ENCODE data around the gene HOXD10.

Gene HOXD10

GRCh38 chr2:176156301-176156806 lies 39.8 kb downstream of the HOXD10 start:
- H3K4ac ChIP-seq (ENCODE audit: low read depth in 1 of 2, low read length in 2 of 2): no peak overlapping the region
- H3K27me3 ChIP-seq (ENCODE audit: control insufficient read depth in 1 of 2, insufficient read depth in 1 of 2, low read length in 2 of 2): peaks cover 0 to 78% of the 10 kb centered on the region in 2 experiments
- H2AK5ac ChIP-seq (ENCODE audit: low read length, severe bottlenecking): no peak overlapping the region
- no peak overlapping the region for H2BK12ac ChIP-seq (ENCODE audit: low read length in 2 of 2)
- H2AFZ ChIP-seq (ENCODE audit: low read depth, low read length): no peak overlapping the region
- H3K4me2 ChIP-seq (ENCODE audit: low read length, poor library complexity, severe bottlenecking): no peak overlapping the region
- H3K9me3 ChIP-seq (ENCODE audit: control insufficient read depth, low read length): no peaks in the 10 kb centered on the region
- no peak overlapping the region for H3K18ac ChIP-seq (ENCODE audit: low read depth in 1 of 2, low read length in 2 of 2)
- H4K8ac ChIP-seq (ENCODE audit: low read length): no peak overlapping the region
- H3K14ac ChIP-seq (ENCODE audit: low read length in 2 of 2): no peak overlapping the region
- no peak overlapping the region for H3K23ac ChIP-seq (ENCODE audit: low read length in 2 of 2)
- 17% methylated on average over 7 of the region's 8 CpGs for WGBS
- no peak for DNase-seq
- no peak overlapping the region for H2BK120ac ChIP-seq (ENCODE audit: low read depth, low read length)
- peak overlapping the region in 1 of 2 experiments; percentile 74 for H3K4me3 ChIP-seq (ENCODE audit: insufficient read depth in 1 of 2, low read depth in 1 of 2, low read length in 2 of 2)
- no peak overlapping the region for H2BK5ac ChIP-seq (ENCODE audit: low read depth, low read length, poor library complexity, severe bottlenecking)
- H3K27ac ChIP-seq (ENCODE audit: low read length, poor library complexity, severe bottlenecking): no peak overlapping the region
- H3K4me1 ChIP-seq (ENCODE audit: control insufficient read depth, insufficient read depth, low read depth, low read length): peaks cover 27% of the 10 kb centered on the region
- peaks cover 5% of the 10 kb centered on the region for H3K79me1 ChIP-seq (replicated peaks; ENCODE audit: low read length, poor library complexity, severe bottlenecking)
- no peak overlapping the region for H4K91ac ChIP-seq (ENCODE audit: low read length)
- H2BK15ac ChIP-seq (ENCODE audit: low read depth, poor library complexity, severe bottlenecking): no peak overlapping the region
- no peak overlapping the region for H3K9ac ChIP-seq (ENCODE audit: low read length)
- H3K36me3 ChIP-seq (ENCODE audit: control insufficient read depth in 1 of 2, insufficient read depth in 2 of 2, low read depth in 1 of 2, low read length in 2 of 2): peaks cover 3 to 13% of the 10 kb centered on the region in 2 experiments

DNA sequence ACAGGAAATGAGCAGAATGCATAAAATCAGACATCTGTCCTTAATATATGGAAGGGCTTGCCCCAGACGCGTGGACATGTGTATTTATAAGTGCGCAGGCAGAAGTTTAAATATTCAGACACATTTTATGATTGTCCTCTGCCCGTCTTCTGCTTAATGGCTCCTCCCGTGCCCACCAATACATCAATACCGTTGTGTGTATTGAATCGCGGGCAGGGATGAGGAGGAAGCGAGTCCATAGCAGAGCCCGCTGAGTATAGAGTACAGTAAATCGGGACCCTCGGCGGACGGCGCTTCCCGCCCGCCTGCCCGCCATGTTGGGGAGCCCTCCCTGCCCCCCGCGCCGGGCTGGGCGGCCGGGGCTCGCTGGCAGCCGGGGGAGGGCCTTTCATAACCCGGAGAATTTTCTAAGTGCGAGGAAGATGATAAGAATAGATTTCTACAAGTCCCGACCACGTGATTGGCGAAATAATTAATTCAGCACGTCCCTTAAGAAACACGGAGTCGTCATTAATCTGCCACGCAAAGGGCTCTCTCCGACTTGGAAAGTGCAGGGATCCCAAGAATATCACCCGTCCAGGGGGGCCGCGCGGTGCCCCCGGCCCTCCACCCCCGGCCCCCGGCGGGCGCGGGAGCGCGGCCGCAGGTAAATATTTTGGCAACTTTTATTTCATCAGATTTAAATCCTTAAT lies 40.4 kb downstream of the HOXD10 start, which contains the start of gene HOXD3:
TSS of gene HOXD3 (plus strand) at position 501 of the 692 bp plus-strand sequence. CDS start 11,808 bp downstream, outside the sequence.
- Histone ChIP-seq H3K79me1 (replicated peaks; ENCODE audit: low read length, poor library complexity, severe bottlenecking) (peaks cover 5% of the 10 kb centered on the region), H3K36me3 (ENCODE audit: control insufficient read depth in 1 of 2, insufficient read depth in 2 of 2, low read depth in 1 of 2, low read length in 2 of 2) (peaks cover 3 to 13% of the 10 kb centered on the region in 2 experiments), H3K27ac (ENCODE audit: low read length, poor library complexity, severe bottlenecking) (no peak within 1 kb of the TSS), H2AFZ (ENCODE audit: low read depth, low read length) (no peak within 1 kb of the TSS), H3K4me3 (ENCODE audit: insufficient read depth in 1 of 2, low read depth in 1 of 2, low read length in 2 of 2) (peak within 1 kb of the TSS; percentile 38 to 74), H3K9me3 (ENCODE audit: control insufficient read depth, low read length) (no peaks in the 10 kb centered on the region), H3K4ac (ENCODE audit: low read depth in 1 of 2, low read length in 2 of 2) (no peak within 1 kb of the TSS), H2AK5ac (ENCODE audit: low read length, severe bottlenecking) (no peak within 1 kb of the TSS), H4K8ac (ENCODE audit: low read length) (no peak within 1 kb of the TSS), H3K9ac (ENCODE audit: low read length) (peak within 1 kb of the TSS; percentile 75), H2BK120ac (ENCODE audit: low read depth, low read length) (no peak within 1 kb of the TSS), H3K4me1 (ENCODE audit: control insufficient read depth, insufficient read depth, low read depth, low read length) (peaks cover 24% of the 10 kb centered on the region), H3K27me3 (ENCODE audit: control insufficient read depth in 1 of 2, insufficient read depth in 1 of 2, low read length in 2 of 2) (peaks cover 0 to 83% of the 10 kb centered on the region in 2 experiments), H2BK12ac (ENCODE audit: low read length in 2 of 2) (no peak within 1 kb of the TSS), H2BK5ac (ENCODE audit: low read depth, low read length, poor library complexity, severe bottlenecking) (no peak within 1 kb of the TSS), H3K4me2 (ENCODE audit: low read length, poor library complexity, severe bottlenecking) (peak within 1 kb of the TSS; percentile 83), H3K14ac (ENCODE audit: low read length in 2 of 2) (no peak within 1 kb of the TSS), H3K23ac (ENCODE audit: low read length in 2 of 2) (no peak within 1 kb of the TSS), H4K91ac (ENCODE audit: low read length) (no peak within 1 kb of the TSS), H3K18ac (ENCODE audit: low read depth in 1 of 2, low read length in 2 of 2) (no peak within 1 kb of the TSS), H2BK15ac (ENCODE audit: low read depth, poor library complexity, severe bottlenecking) (no peak within 1 kb of the TSS)
- no peak for DNase-seq
- WGBS: 8% methylated on average over 37 of the region's 48 CpGs

DNA sequence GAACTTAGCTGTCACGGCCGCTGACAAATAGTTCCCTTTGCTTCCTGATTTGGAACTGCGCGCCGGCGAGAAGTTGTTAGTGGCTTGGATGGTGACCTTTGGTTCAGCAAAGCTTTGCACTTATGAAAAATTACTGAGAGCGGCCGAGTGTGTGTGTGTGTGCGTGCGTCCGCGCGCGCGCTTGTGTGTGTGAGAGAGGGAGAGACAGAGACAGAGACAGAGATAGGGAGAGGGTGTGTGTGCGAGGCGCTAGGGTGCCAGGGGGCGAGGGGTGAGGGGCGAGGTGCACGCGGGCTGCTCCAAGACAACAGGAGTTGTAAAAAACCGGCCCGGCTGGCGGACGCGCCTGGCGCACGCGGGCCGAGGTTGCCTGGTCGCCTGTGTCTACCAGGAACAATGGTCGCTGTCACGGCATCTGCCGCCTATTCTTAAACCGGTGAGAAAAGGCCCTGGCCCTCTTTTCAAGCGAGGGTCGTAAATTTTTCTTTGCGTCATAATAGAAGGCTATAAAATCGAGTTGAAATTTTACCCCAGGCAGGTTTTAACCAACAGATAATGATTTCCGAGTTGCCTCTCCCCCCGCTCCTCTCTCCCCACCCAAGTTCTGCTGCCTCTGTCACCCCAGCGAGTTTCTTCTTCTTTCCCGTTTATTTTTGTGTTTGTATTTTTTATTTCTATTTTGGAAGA lies 41.1 kb downstream of the HOXD10 start:
- H3K18ac ChIP-seq (ENCODE audit: low read depth in 1 of 2, low read length in 2 of 2): no peak overlapping the region
- peaks cover 5% of the 10 kb centered on the region for H3K79me1 ChIP-seq (replicated peaks; ENCODE audit: low read length, poor library complexity, severe bottlenecking)
- H3K27ac ChIP-seq (ENCODE audit: low read length, poor library complexity, severe bottlenecking): no peak overlapping the region
- H2BK12ac ChIP-seq (ENCODE audit: low read length in 2 of 2): no peak overlapping the region
- no peak overlapping the region for H4K91ac ChIP-seq (ENCODE audit: low read length)
- H3K14ac ChIP-seq (ENCODE audit: low read length in 2 of 2): no peak overlapping the region
- no peak overlapping the region for H4K8ac ChIP-seq (ENCODE audit: low read length)
- H2BK5ac ChIP-seq (ENCODE audit: low read depth, low read length, poor library complexity, severe bottlenecking): no peak overlapping the region
- H2AK5ac ChIP-seq (ENCODE audit: low read length, severe bottlenecking): no peak overlapping the region
- peaks cover 27% of the 10 kb centered on the region for H3K4me1 ChIP-seq (ENCODE audit: control insufficient read depth, insufficient read depth, low read depth, low read length)
- peaks cover 0 to 87% of the 10 kb centered on the region in 2 experiments for H3K27me3 ChIP-seq (ENCODE audit: control insufficient read depth in 1 of 2, insufficient read depth in 1 of 2, low read length in 2 of 2)
- H2BK15ac ChIP-seq (ENCODE audit: low read depth, poor library complexity, severe bottlenecking): no peak overlapping the region
- no peak overlapping the region for H3K23ac ChIP-seq (ENCODE audit: low read length in 2 of 2)
- no peak overlapping the region for H3K4ac ChIP-seq (ENCODE audit: low read depth in 1 of 2, low read length in 2 of 2)
- H2AFZ ChIP-seq (ENCODE audit: low read depth, low read length): no peak overlapping the region
- H3K4me2 ChIP-seq (ENCODE audit: low read length, poor library complexity, severe bottlenecking): peak overlapping the region; percentile 83
- peak overlapping the region in 1 of 2 experiments; percentile 74 for H3K4me3 ChIP-seq (ENCODE audit: insufficient read depth in 1 of 2, low read depth in 1 of 2, low read length in 2 of 2)
- H3K36me3 ChIP-seq (ENCODE audit: control insufficient read depth in 1 of 2, insufficient read depth in 2 of 2, low read depth in 1 of 2, low read length in 2 of 2): peaks cover 3 to 11% of the 10 kb centered on the region in 2 experiments
- no peak overlapping the region for H2BK120ac ChIP-seq (ENCODE audit: low read depth, low read length)
- no peak for DNase-seq
- H3K9ac ChIP-seq (ENCODE audit: low read length): peak overlapping the region; percentile 75
- WGBS: 1% methylated on average over 35 of the region's 43 CpGs
- H3K9me3 ChIP-seq (ENCODE audit: control insufficient read depth, low read length): no peaks in the 10 kb centered on the region

GRCh38 chr2:176158186-176158591 lies 41.6 kb downstream of the HOXD10 start:
- peak overlapping the region; percentile 30 for H3K4me2 ChIP-seq (ENCODE audit: low read length, poor library complexity, severe bottlenecking)
- no peak overlapping the region for H2BK5ac ChIP-seq (ENCODE audit: low read depth, low read length, poor library complexity, severe bottlenecking)
- no peak overlapping the region for H3K23ac ChIP-seq (ENCODE audit: low read length in 2 of 2)
- H3K36me3 ChIP-seq (ENCODE audit: control insufficient read depth in 1 of 2, insufficient read depth in 2 of 2, low read depth in 1 of 2, low read length in 2 of 2): peaks cover 0 to 7% of the 10 kb centered on the region in 2 experiments
- no peak overlapping the region for H2BK120ac ChIP-seq (ENCODE audit: low read depth, low read length)
- H2AFZ ChIP-seq (ENCODE audit: low read depth, low read length): no peak overlapping the region
- no peak overlapping the region for H3K9ac ChIP-seq (ENCODE audit: low read length)
- no peaks in the 10 kb centered on the region for H3K9me3 ChIP-seq (ENCODE audit: control insufficient read depth, low read length)
- no peak overlapping the region for H2AK5ac ChIP-seq (ENCODE audit: low read length, severe bottlenecking)
- H2BK15ac ChIP-seq (ENCODE audit: low read depth, poor library complexity, severe bottlenecking): no peak overlapping the region
- no peak overlapping the region for H3K4ac ChIP-seq (ENCODE audit: low read depth in 1 of 2, low read length in 2 of 2)
- WGBS: 3% methylated on average over 20 of the region's 22 CpGs
- DNase-seq: no peak
- H4K8ac ChIP-seq (ENCODE audit: low read length): no peak overlapping the region
- H3K79me1 ChIP-seq (replicated peaks; ENCODE audit: low read length, poor library complexity, severe bottlenecking): peaks cover 3% of the 10 kb centered on the region
- no peak overlapping the region for H3K4me3 ChIP-seq (ENCODE audit: insufficient read depth in 1 of 2, low read depth in 1 of 2, low read length in 2 of 2)
- H2BK12ac ChIP-seq (ENCODE audit: low read length in 2 of 2): no peak overlapping the region
- H3K4me1 ChIP-seq (ENCODE audit: control insufficient read depth, insufficient read depth, low read depth, low read length): peaks cover 26% of the 10 kb centered on the region
- H4K91ac ChIP-seq (ENCODE audit: low read length): no peak overlapping the region
- peaks cover 0 to 87% of the 10 kb centered on the region in 2 experiments for H3K27me3 ChIP-seq (ENCODE audit: control insufficient read depth in 1 of 2, insufficient read depth in 1 of 2, low read length in 2 of 2)
- no peak overlapping the region for H3K14ac ChIP-seq (ENCODE audit: low read length in 2 of 2)
- no peak overlapping the region for H3K18ac ChIP-seq (ENCODE audit: low read depth in 1 of 2, low read length in 2 of 2)
- no peak overlapping the region for H3K27ac ChIP-seq (ENCODE audit: low read length, poor library complexity, severe bottlenecking)

Measured in mesenchymal stem cell (in vitro differentiated cells and primary cell).